IMR-90 (cell line): ENCODE results near the gene TBC1D17. TPM values are rescaled to one million over a fixed set of nuclear protein-coding genes. Genes with fewer than 3 reads are reported as not detected.

Source experiments
- ATAC-seq: fragments of 200-7000 bp; cut with Tn5 transposase; 2 replicates; pipeline ENCODE4 v1.9.1; 2020; ENCODE audit warnings: low read depth, mild to moderate bottlenecking, moderate library complexity
- BruUV-seq: library from RNA; stranded (reverse); fragments of 400-500 nt; replicated peaks from 2 replicates; lab custom pipeline; 2021; lab: Mats Ljungman, UMichigan
- CTCF ChIA-PET: fragments of 300-600 bp; formaldehyde crosslinking; extraction: SDS; loops from one replicate; lab custom pipeline; 2021; ENCODE audit warnings: antibody characterized with exemption; lab: Yijun Ruan, JAX
- POLR2A ChIA-PET: fragments of 300-600 bp; sonication (Branson Sonifier 250); formaldehyde crosslinking; loops from one replicate; lab custom pipeline; 2022; ENCODE audit warnings: antibody characterized with exemption; ENCODE audit not compliant: unreplicated experiment; lab: Charles Lee
- DNase-seq: peaks from one replicate; pipeline ENCODE4 v3.0.0; 2013
- H2AFZ ChIP-seq: replicated peaks from 2 replicates; pipeline ENCODE3; 2013; ENCODE audit warnings: low read length, mild to moderate bottlenecking; ENCODE audit not compliant: poor library complexity
- H2AK5ac ChIP-seq: 2 replicates; pipeline ENCODE4 v1.6.1; 2013; ENCODE audit warnings: low read depth, low read length, inconsistent platforms
- H2AK9ac ChIP-seq: replicated peaks from 2 replicates; pipeline ENCODE3; 2013; ENCODE audit warnings: mild to moderate bottlenecking, low read depth, low read length, moderate library complexity; ENCODE audit not compliant: poor library complexity
- H2BK120ac ChIP-seq: 2 replicates; pipeline ENCODE4 v1.6.1; 2013; ENCODE audit warnings: low read depth, low read length, inconsistent platforms
- H2BK15ac ChIP-seq: 3 replicates; pipeline ENCODE4 v1.6.1; 2013; ENCODE audit warnings: low read depth, low read length, inconsistent platforms
- H2BK20ac ChIP-seq: 2 replicates; pipeline ENCODE4 v1.6.1; 2013; ENCODE audit warnings: low read depth, mild to moderate bottlenecking, inconsistent platforms, low read length, moderate library complexity
- H2BK5ac ChIP-seq: 2 replicates; pipeline ENCODE4 v1.6.1; 2013; ENCODE audit warnings: mild to moderate bottlenecking, low read depth, low read length, inconsistent platforms; ENCODE audit not compliant: poor library complexity, severe bottlenecking
- H3K14ac ChIP-seq: replicated peaks from 2 replicates; pipeline ENCODE4 v1.6.1; 2013; ENCODE audit warnings: low read depth, low read length, inconsistent platforms
- H3K18ac ChIP-seq: 2 replicates; pipeline ENCODE4 v1.6.1; 2013; ENCODE audit warnings: low read depth, low read length, control low read depth
- H3K23ac ChIP-seq: 2 replicates; pipeline ENCODE4 v1.6.1; 2013; ENCODE audit warnings: low read depth, low read length, inconsistent platforms
- H3K27ac ChIP-seq: 2 replicates; pipeline ENCODE4 v1.5.1; 2013; ENCODE audit warnings: mild to moderate bottlenecking, control low read depth, low read length; ENCODE audit not compliant: insufficient read depth
- H3K27me3 ChIP-seq: 2 replicates; pipeline ENCODE4 v1.6.1; 2013; ENCODE audit warnings: low read length; ENCODE audit not compliant: control insufficient read depth, insufficient read depth
- H3K36me3 ChIP-seq: 2 replicates; pipeline ENCODE4 v1.6.1; 2013; ENCODE audit warnings: low read length, mixed read lengths; ENCODE audit not compliant: control insufficient read depth, insufficient read depth
- H3K4ac ChIP-seq: 2 replicates; pipeline ENCODE4 v1.6.1; 2013; ENCODE audit warnings: low read depth, low read length, inconsistent platforms
- H3K4me1 ChIP-seq: 2 replicates; pipeline ENCODE4 v1.6.1; 2013; ENCODE audit warnings: low read length, mixed read lengths; ENCODE audit not compliant: control insufficient read depth, insufficient read depth
- H3K4me2 ChIP-seq: 2 replicates; pipeline ENCODE4 v1.6.1; 2013; ENCODE audit warnings: low read depth, mild to moderate bottlenecking, control low read depth, low read length, moderate library complexity
- H3K4me3 ChIP-seq: 2 replicates; pipeline ENCODE4 v1.5.1; 2013; ENCODE audit warnings: low read depth, mild to moderate bottlenecking, control low read depth, low read length, moderate library complexity; ENCODE audit not compliant: insufficient read depth
- H3K56ac ChIP-seq: 2 replicates; pipeline ENCODE4 v1.6.1; 2013; ENCODE audit warnings: low read length, inconsistent platforms; ENCODE audit not compliant: insufficient read depth; ENCODE audit errors: extremely low read depth
- H3K79me1 ChIP-seq, 2 experiments: 2 replicates each; pipeline ENCODE4 v1.6.1; 2013; ENCODE audit warnings: low read length in 2 of 2, inconsistent platforms in 1 of 2, low read depth in 1 of 2
- H3K9ac ChIP-seq: 2 replicates; pipeline ENCODE4 v1.6.1; 2013; ENCODE audit warnings: low read depth, low read length, control low read depth
- H3K9me1 ChIP-seq: 2 replicates; pipeline ENCODE4 v1.6.1; 2013; ENCODE audit warnings: low read length, inconsistent platforms; ENCODE audit not compliant: insufficient read depth
- H3K9me3 ChIP-seq: 2 replicates; pipeline ENCODE4 v1.6.1; 2013; ENCODE audit warnings: low read length; ENCODE audit not compliant: control insufficient read depth, insufficient read depth
- H4K20me1 ChIP-seq: 2 replicates; pipeline ENCODE4 v1.6.1; 2013; ENCODE audit warnings: low read length, inconsistent platforms; ENCODE audit not compliant: insufficient read depth
- H4K5ac ChIP-seq: 2 replicates; pipeline ENCODE4 v1.6.1; 2013; ENCODE audit warnings: mild to moderate bottlenecking, low read depth, low read length, control low read depth
- H4K8ac ChIP-seq, 2 experiments: 2 replicates each; pipeline ENCODE4 v1.6.1; 2013; ENCODE audit warnings: low read depth in 2 of 2, low read length in 2 of 2, control low read depth in 1 of 2, inconsistent platforms in 1 of 2
- H4K91ac ChIP-seq: 2 replicates; pipeline ENCODE4 v1.6.1; 2013; ENCODE audit warnings: low read depth, low read length, inconsistent platforms; ENCODE audit not compliant: insufficient read depth
- CEBPB ChIP-seq: IDR thresholded peaks from 2 replicates; pipeline ENCODE4 v1.6.1; 2012; ENCODE audit warnings: low read depth, low read length, improper control_type of control experiment
- FOS ChIP-seq: fragments of 150-350 bp; IDR thresholded peaks from 2 replicates; pipeline ENCODE4 v1.6.1; 2016; ENCODE audit warnings: low read depth, low read length
- USF2 ChIP-seq: fragments of 150-350 bp; IDR thresholded peaks from 2 replicates; pipeline ENCODE4 v1.6.1; 2017; ENCODE audit warnings: mild to moderate bottlenecking, antibody characterized with exemption, low read length, low read depth
- WGBS, 2 experiments: methylation state at CpG; one replicate each; pipeline versions ENCODE4 v1.1.5 to v1.1.7; 2013; ENCODE audit warnings: missing lambda C conversion rate in 2 of 2; ENCODE audit not compliant: insufficient read length in 1 of 2; ENCODE audit errors: extremely low coverage in 2 of 2; 5-methylcytosine and 5-hydroxymethylcytosine counted together
- dilution Hi-C: fragments of 300-500 bp; cut with HindIII; formaldehyde crosslinking; loops from one replicate; pipeline ENCODE4 v1.14.3; 2018; ENCODE audit warnings: low sequenced_read_pairs; ENCODE audit not compliant: unreplicated experiment
- in situ Hi-C: fragments of 300-500 bp; cut with MboI; formaldehyde crosslinking; loops from 3 replicates; pipeline ENCODE4 v1.14.3; 2019; ENCODE audit warnings: low sequenced_read_pairs, inconsistent platforms, mixed read lengths
- intact Hi-C: fragments of 100-400 bp; cut with micrococcal nuclease; formaldehyde crosslinking; loops from 2 replicates; pipeline ENCODE4 v1.10.0; 2022
- polyA plus RNA-seq, 3 experiments: library from polyadenylated mRNA; depleted of rRNA; stranded (reverse); fragments of >200 nt; gene quantifications; 2 replicates each; pipeline ENCODE4 v1.2.3, GENCODE V29; 2012; ENCODE audit warnings: low replicate concordance in 1 of 3
- total RNA-seq: library from RNA; depleted of rRNA; stranded (reverse); fragments of >200 nt; gene quantifications from 2 replicates; pipeline ENCODE4 v1.2.3, GENCODE V29; 2012

Gene TBC1D17
- total and polyA plus RNA-seq, 2 of the 4 experiments (the other 2 are of a cell fraction) = 1.1 to 27.8 TPM

GRCh38 chr19:49881672-49882394, 4.3 kb downstream of the TBC1D17 start:
- no peak overlapping the region for H3K4me2 ChIP-seq
- H3K9me3 ChIP-seq = peaks cover 6% of the 10 kb centered on the region; the same call in 1 of the 2 replicates
- H3K27me3 ChIP-seq = no peaks in the 10 kb centered on the region
- H3K9me1 ChIP-seq = peaks cover 6% of the 10 kb centered on the region; the same call in 1 of the 2 replicates
- no peak overlapping the region for H3K4ac ChIP-seq
- no peak overlapping the region for H3K14ac ChIP-seq
- in situ Hi-C loops (no loop called here), dilution Hi-C loops (no loop called here), intact Hi-C loops (no loop called here)
- H3K18ac ChIP-seq = no peak overlapping the region
- no peak overlapping the region for H4K8ac ChIP-seq
- H3K79me1 ChIP-seq = peaks cover 14 to 28% of the 10 kb centered on the region in 2 experiments; a peak in 3 of 4 replicates
- WGBS, 2 experiments = 91% methylated on average over 8 of the region's 31 CpGs; no CpG with 5 or more reads in 1 of the 2 experiments
- ATAC-seq (no peak), DNase-seq (no peak)
- no peak overlapping the region for H2BK20ac ChIP-seq
- H2AFZ ChIP-seq = no peak overlapping the region
- TF ChIP-seq CEBPB = no peak
- TF ChIP-seq USF2 = peak; percentile 30; the same call in 1 of the 2 replicates
- TF ChIP-seq FOS = no peak
- BruUV-seq = no TSS peak
- no peak overlapping the region for H4K5ac ChIP-seq
- ChIA-PET POLR2A (no interaction called here), CTCF (no interaction called here)
- no peak overlapping the region for H2AK9ac ChIP-seq
- peaks cover 58% of the 10 kb centered on the region for H3K36me3 ChIP-seq
- no peak overlapping the region for H3K23ac ChIP-seq
- no peak overlapping the region for H3K9ac ChIP-seq
- H3K4me1 ChIP-seq = peaks cover 4% of the 10 kb centered on the region
- no peak overlapping the region for H2AK5ac ChIP-seq
- H3K4me3 ChIP-seq = no peak overlapping the region
- no peak overlapping the region for H2BK120ac ChIP-seq
- no peaks in the 10 kb centered on the region; the same call in 1 of the 2 replicates for H4K20me1 ChIP-seq
- no peak overlapping the region for H3K27ac ChIP-seq
- H3K56ac ChIP-seq = no peak overlapping the region
- H2BK5ac ChIP-seq = no peak overlapping the region
- no peak overlapping the region for H4K91ac ChIP-seq
- no peak overlapping the region for H2BK15ac ChIP-seq
